ENCODE measurements around the gene PEX26.

PEX26 gene

DNA sequence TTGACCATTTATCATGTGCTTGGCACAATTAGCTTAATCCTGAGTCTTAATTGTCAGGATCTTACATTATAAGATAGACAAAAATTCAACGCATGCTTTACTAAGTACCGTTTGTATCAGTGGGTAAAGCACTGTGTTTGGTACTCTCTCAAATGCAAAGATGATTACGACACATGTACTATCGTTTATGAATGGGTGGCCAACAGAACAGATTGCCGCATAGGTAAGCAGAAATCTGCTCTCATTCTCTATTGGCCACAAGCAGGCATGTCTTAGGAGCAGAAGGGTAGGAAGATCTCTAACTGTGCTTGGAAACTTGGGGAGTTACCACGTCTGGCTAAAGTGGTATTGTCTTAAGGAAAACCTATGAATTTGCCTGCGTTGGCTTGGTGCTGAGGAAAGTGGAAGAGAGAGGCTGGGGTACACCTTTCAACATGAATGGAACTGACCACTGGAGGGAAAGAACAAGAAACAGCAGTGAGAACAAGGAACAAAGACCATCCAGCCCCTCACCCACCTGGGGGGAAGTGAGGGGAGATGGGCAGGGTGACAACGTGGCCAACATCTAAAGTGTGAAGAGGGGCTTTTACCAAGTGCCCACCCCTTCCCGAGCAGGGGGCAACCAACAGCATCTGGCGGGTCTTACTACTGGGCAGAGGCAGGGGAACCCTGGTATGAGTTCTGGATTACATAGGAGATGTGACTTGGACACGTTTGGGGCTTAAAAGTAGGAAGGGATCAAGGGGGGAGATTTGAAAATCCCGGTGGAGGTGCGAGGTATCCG, 31.8 kb downstream of the PEX26 start:
- no peak overlapping the region for H3K4me3 ChIP-seq
- TF ChIP-seq POLR2AphosphoS5 (IDR thresholded peaks at IDR 0.05; ENCODE audit: borderline replicate concordance, low read depth, low read length): no peak
- TF ChIP-seq EZH2 (IDR thresholded peaks at IDR 0.05): no peak
- no peak for TF ChIP-seq FOXP2 (optimal IDR thresholded peaks at IDR 0.05; ENCODE audit: control extremely low read depth, extremely low read length, insufficient read depth)
- no peak for DNase-seq (ENCODE audit: low read depth, low spot score)
- no peaks in the 10 kb centered on the region for H3K36me3 ChIP-seq (ENCODE audit: insufficient read depth, low read length)
- no peak overlapping the region for H3K27ac ChIP-seq
- H3K9me3 ChIP-seq (ENCODE audit: low read depth, low read length): no peaks in the 10 kb centered on the region
- H3K9ac ChIP-seq (ENCODE audit: insufficient read length): no peak overlapping the region

DNA sequence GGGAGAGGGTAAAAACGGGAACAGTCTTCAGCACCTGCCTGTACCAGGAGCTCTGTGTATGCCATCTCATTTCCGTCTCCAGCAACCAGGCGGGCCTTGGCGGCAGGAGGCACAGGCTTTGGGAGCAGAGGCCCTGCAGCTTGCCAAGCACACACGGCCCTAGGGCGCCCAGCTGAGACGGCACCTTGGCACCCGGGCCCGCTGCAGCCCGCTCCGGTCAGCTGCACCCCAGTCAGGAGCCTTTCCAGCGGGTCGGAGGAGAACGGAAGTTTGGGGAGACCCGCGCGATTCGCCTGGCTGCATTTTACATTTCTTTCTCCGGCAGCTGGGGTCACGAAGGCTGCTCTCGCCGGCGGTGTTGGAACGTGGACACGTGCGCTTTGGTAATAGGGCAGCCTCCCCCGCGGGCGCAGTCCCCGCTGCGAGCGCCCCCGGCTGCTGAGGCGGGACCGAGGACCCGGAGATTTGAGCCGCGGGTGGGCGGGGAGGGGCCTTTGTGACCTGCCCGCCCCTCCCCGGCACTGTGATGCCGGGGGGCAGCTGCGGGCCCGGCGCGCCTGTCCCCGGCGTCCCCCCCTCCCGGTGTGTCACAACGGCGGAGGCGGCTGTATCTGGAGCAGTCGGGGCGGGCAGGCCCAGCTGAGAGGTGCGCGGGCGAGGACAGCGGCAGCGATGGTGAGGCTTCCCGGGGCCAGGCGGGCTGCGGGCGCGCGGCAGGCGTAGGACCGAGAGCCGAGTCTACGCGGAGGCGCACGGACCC, 32.6 kb downstream of the PEX26 start, which contains the start of gene TUBA8:
TUBA8 (plus strand) TSS at position 616 of the 760 bp plus-strand sequence; CDS start at position 673, 57 bp downstream.
- Histone ChIP-seq H3K27ac (no peak within 1 kb of the TSS), H3K4me3 (peak within 1 kb of the TSS; percentile 65), H3K9me3 (ENCODE audit: low read depth, low read length) (no peaks in the 10 kb centered on the region), H3K36me3 (ENCODE audit: insufficient read depth, low read length) (no peaks in the 10 kb centered on the region), H3K9ac (ENCODE audit: insufficient read length) (no peak within 1 kb of the TSS)
- DNase-seq (ENCODE audit: low read depth, low spot score): no peak
- no peak for TF ChIP-seq FOXP2 (optimal IDR thresholded peaks at IDR 0.05; ENCODE audit: control extremely low read depth, extremely low read length, insufficient read depth)
- TF ChIP-seq POLR2AphosphoS5 (IDR thresholded peaks at IDR 0.05; ENCODE audit: borderline replicate concordance, low read depth, low read length): no peak
- TF ChIP-seq EZH2 (IDR thresholded peaks at IDR 0.05): no peak

DNA sequence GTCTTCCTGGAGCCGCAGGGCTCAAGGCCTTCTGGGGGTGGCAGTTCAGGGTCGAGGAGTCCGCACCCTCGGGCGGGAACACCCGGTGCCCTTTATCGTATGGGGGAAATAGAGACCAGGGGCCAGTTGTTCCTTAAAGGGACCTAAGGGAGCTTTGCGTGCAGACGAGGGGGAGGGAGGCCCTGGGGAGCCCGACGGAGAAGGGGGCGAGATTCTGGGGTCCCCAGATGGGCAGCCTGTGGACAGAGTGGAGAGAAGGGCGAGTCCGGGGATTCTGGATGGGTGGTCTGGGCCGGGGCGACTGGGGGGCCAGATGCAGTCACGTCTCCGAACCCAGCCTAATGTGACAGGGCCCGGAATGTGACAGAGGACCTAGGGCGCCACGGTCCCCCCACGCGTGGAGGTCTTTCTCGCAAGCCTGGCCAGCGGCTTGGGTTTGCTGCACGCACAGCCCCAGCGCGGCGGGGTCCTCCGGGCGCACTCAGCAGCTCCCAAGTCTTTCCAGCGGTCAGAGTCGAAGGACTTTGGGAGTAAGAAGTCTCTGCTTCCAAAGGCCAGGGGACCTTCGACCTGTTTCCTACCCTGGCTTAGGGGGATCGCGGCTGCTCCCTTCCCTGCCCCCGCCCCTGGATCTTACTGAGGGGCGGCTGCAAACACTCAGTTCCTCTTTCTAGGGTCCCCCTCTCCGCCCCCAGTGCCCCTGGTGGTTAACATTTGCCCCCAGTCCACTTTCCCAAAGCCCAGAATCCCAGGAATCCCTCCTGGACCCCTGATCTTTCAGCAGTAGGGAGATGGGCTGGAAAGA, 33.4 kb downstream of the PEX26 start:
- peak overlapping the region; percentile 65 for H3K4me3 ChIP-seq
- no peak for DNase-seq (ENCODE audit: low read depth, low spot score)
- no peak for TF ChIP-seq EZH2 (IDR thresholded peaks at IDR 0.05)
- no peak for TF ChIP-seq POLR2AphosphoS5 (IDR thresholded peaks at IDR 0.05; ENCODE audit: borderline replicate concordance, low read depth, low read length)
- no peak for TF ChIP-seq FOXP2 (optimal IDR thresholded peaks at IDR 0.05; ENCODE audit: control extremely low read depth, extremely low read length, insufficient read depth)
- H3K36me3 ChIP-seq (ENCODE audit: insufficient read depth, low read length): no peaks in the 10 kb centered on the region
- H3K9me3 ChIP-seq (ENCODE audit: low read depth, low read length): no peaks in the 10 kb centered on the region
- no peak overlapping the region for H3K27ac ChIP-seq
- H3K9ac ChIP-seq (ENCODE audit: insufficient read length): no peak overlapping the region

DNA sequence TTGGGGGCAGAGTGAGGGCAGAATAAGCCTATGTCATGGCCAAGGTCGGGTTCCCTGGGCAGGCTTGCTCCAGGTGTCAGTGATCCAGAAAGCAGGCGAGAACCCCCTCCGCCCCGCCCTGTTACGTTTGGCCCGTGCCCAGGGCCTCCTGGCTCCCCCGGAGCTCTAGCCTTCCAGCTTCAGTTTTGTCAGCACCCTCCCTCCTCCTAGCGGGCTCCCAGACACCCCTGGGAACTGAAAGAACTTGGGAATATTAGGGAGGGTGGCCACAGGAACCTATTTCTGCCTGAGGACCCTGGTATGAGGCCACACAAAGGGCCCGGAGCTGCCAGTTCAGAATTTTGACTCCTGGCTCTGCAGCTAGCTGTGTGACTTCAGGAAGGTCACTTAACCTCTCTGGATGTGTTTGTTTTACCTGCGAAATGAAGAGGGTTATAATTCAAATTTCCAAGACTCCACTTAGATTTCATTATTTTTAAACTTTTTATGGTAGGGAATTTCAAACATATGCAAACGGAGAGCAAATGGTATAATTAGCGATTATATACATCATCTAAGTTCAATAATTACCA, 34.1 kb downstream of the PEX26 start:
- Histone ChIP-seq H3K9me3 (ENCODE audit: low read depth, low read length) (no peaks in the 10 kb centered on the region), H3K27ac (no peak overlapping the region), H3K9ac (ENCODE audit: insufficient read length) (no peak overlapping the region), H3K36me3 (ENCODE audit: insufficient read depth, low read length) (no peaks in the 10 kb centered on the region), H3K4me3 (no peak overlapping the region)
- TF ChIP-seq FOXP2 (optimal IDR thresholded peaks at IDR 0.05; ENCODE audit: control extremely low read depth, extremely low read length, insufficient read depth): no peak
- no peak for TF ChIP-seq EZH2 (IDR thresholded peaks at IDR 0.05)
- no peak for DNase-seq (ENCODE audit: low read depth, low spot score)

DNA sequence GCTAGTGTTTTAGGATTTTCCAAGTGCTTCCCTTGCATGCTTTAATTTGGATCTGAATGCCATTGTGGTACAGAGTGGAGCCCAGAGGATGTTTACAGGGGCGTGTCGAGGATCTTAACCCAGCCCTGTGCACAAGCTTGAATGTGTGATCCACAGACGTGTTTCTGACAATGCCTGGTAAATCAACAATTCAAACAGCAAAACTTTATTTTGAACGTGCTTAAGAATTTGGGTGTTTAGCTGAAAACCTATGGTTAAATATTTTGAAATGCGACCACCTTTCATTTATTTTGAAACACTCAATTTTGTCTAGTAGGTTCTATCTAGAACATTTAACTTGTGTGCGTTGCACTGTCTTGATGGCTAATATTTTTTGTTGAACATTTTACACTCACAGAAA, 34.6 kb downstream of the PEX26 start:
- no peak for DNase-seq (ENCODE audit: low read depth, low spot score)
- H3K4me3 ChIP-seq: no peak overlapping the region
- no peaks in the 10 kb centered on the region for H3K9me3 ChIP-seq (ENCODE audit: low read depth, low read length)
- no peaks in the 10 kb centered on the region for H3K36me3 ChIP-seq (ENCODE audit: insufficient read depth, low read length)
- TF ChIP-seq EZH2 (IDR thresholded peaks at IDR 0.05): no peak
- no peak for TF ChIP-seq POLR2AphosphoS5 (IDR thresholded peaks at IDR 0.05; ENCODE audit: borderline replicate concordance, low read depth, low read length)
- TF ChIP-seq FOXP2 (optimal IDR thresholded peaks at IDR 0.05; ENCODE audit: control extremely low read depth, extremely low read length, insufficient read depth): no peak
- H3K9ac ChIP-seq (ENCODE audit: insufficient read length): no peak overlapping the region
- H3K27ac ChIP-seq: no peak overlapping the region

DNA sequence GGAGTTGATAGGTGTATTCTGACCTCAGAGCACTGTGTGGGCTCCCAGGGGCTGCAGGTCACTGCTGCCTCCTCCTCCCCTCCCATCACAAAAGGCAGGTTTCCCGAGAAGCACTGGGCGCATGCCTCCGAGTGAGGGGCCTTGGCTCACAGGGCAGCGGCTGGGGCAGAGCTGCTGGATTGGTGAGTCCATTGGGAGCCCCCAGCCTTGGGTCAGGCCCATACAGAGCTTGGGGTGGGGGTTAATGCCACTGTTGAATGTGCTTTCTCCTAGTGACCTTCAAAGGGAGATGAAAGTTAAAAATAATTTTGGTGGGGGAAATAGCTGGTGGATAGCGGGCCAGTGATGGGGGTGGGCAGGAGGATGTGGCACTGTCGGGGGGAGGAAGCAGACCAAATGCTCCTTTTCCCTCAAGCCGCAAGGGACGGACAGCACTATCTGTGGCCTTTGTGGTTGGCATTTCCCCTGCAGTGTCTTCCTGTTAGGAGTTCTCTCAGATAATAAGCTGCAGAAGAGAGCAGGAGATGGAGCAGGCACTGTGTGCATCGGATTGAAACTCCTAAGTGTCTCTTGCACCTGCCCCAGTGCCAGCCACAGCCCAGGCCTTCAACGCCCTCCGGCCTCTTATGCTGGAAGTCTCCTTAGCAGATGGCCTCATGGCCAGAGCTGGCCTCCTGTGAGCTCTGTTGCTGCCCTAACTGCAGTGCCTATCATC, 36.0 kb downstream of the PEX26 start:
- Histone ChIP-seq H3K27ac (no peak overlapping the region), H3K9me3 (ENCODE audit: low read depth, low read length) (no peaks in the 10 kb centered on the region), H3K4me3 (no peak overlapping the region), H3K36me3 (ENCODE audit: insufficient read depth, low read length) (no peaks in the 10 kb centered on the region), H3K9ac (ENCODE audit: insufficient read length) (no peak overlapping the region)
- TF ChIP-seq EZH2 (IDR thresholded peaks at IDR 0.05): no peak
- TF ChIP-seq POLR2AphosphoS5 (IDR thresholded peaks at IDR 0.05; ENCODE audit: borderline replicate concordance, low read depth, low read length): no peak
- no peak for TF ChIP-seq FOXP2 (optimal IDR thresholded peaks at IDR 0.05; ENCODE audit: control extremely low read depth, extremely low read length, insufficient read depth)
- no peak for DNase-seq (ENCODE audit: low read depth, low spot score)

DNA sequence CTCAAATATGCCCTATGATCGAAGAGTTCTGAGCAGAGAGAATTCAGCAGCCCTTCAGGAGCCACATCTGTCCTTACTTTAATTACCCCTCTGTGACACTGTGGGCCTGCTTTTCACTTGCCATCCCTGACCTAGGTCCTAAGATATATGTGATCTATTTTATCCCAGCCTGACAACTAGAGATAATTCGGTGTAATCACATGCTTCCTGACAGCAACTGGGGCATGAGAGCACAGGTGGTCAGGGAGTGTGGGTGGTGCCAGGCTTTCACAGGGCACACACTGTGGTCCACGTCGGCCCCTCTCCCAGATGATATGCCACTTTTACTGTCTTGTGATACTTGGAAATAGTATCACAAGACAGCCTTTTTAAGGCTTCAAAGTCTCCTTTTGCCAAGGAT, 36.7 kb downstream of the PEX26 start:
- no peaks in the 10 kb centered on the region for H3K9me3 ChIP-seq (ENCODE audit: low read depth, low read length)
- H3K27ac ChIP-seq: no peak overlapping the region
- no peak overlapping the region for H3K9ac ChIP-seq (ENCODE audit: insufficient read length)
- TF ChIP-seq EZH2 (IDR thresholded peaks at IDR 0.05): no peak
- no peak for DNase-seq (ENCODE audit: low read depth, low spot score)
- H3K36me3 ChIP-seq (ENCODE audit: insufficient read depth, low read length): no peaks in the 10 kb centered on the region
- H3K4me3 ChIP-seq: no peak overlapping the region
